GM23338 (cell line): ENCODE results near the gene CCDC187. TPM values are rescaled to one million over a fixed set of nuclear protein-coding genes. Genes with fewer than 3 reads are reported as not detected.

Experiments used
- ATAC-seq: fragments of 200-7000 bp; cut with Tn5 transposase; 3 replicates; pipeline ENCODE4 v1.9.1; 2020
- DNase-seq: peaks from one replicate; pipeline ENCODE4 v3.0.0-alpha.2; 2015; ENCODE audit warnings: low spot score
- H2AFZ ChIP-seq: fragments of 200-600 bp; sonication (generic); 2 replicates; pipeline ENCODE4 v1.8.0; 2016; ENCODE audit warnings: antibody characterized with exemption, mild to moderate bottlenecking, moderate library complexity
- H3F3A ChIP-seq: fragments of 200-600 bp; sonication (generic); replicated peaks from 2 replicates; pipeline ENCODE4 v1.8.0; 2017; ENCODE audit warnings: antibody characterized with exemption, mixed run types, low read depth
- H3K27ac ChIP-seq: fragments of 200-600 bp; sonication (generic); 2 replicates; pipeline ENCODE4 v1.6.1; 2016; ENCODE audit warnings: low read depth
- H3K27me3 ChIP-seq: fragments of 200-600 bp; sonication (generic); 2 replicates; pipeline ENCODE4 v1.8.0; 2016; ENCODE audit warnings: mild to moderate bottlenecking, mixed run types, moderate library complexity; ENCODE audit not compliant: insufficient read depth
- H3K36me3 ChIP-seq: fragments of 200-600 bp; sonication (generic); 2 replicates; pipeline ENCODE4 v1.8.0; 2016; ENCODE audit warnings: mild to moderate bottlenecking; ENCODE audit not compliant: insufficient read depth
- H3K4me1 ChIP-seq: fragments of 200-600 bp; sonication (generic); 2 replicates; pipeline ENCODE4 v1.8.0; 2016; ENCODE audit warnings: mild to moderate bottlenecking, moderate library complexity; ENCODE audit not compliant: insufficient read depth
- H3K4me2 ChIP-seq: fragments of 200-600 bp; sonication (generic); 2 replicates; pipeline ENCODE4 v1.7.1; 2017; ENCODE audit warnings: mixed run types
- H3K4me3 ChIP-seq: fragments of 200-600 bp; sonication (generic); 2 replicates; pipeline ENCODE4 v1.6.1; 2016; ENCODE audit warnings: mixed run types
- H3K79me2 ChIP-seq: fragments of 200-600 bp; sonication (generic); replicated peaks from 2 replicates; pipeline ENCODE4 v1.8.0; 2017; ENCODE audit warnings: mild to moderate bottlenecking; ENCODE audit not compliant: insufficient read depth
- H3K9me2 ChIP-seq: fragments of 200-600 bp; sonication (generic); 2 replicates; pipeline ENCODE4 v1.8.0; 2017; ENCODE audit not compliant: insufficient read depth
- H4K20me1 ChIP-seq: fragments of 200-600 bp; sonication (generic); replicated peaks from 2 replicates; pipeline ENCODE4 v1.8.0; 2017; ENCODE audit warnings: mild to moderate bottlenecking; ENCODE audit not compliant: insufficient read depth
- H3K27ac Mint-ChIP-seq: 2 replicates; pipeline ENCODE4 v1.8.0; 2020; ENCODE audit warnings: inconsistent platforms, mild to moderate bottlenecking, moderate library complexity, mixed read lengths
- H3K27me3 Mint-ChIP-seq: 3 replicates; pipeline ENCODE4 v1.8.0; 2022; ENCODE audit warnings: low read depth, mild to moderate bottlenecking, moderate library complexity, mixed read lengths, inconsistent platforms; ENCODE audit not compliant: insufficient read depth, poor library complexity
- H3K36me3 Mint-ChIP-seq: 3 replicates; pipeline ENCODE4 v1.8.0; 2021; ENCODE audit warnings: low read depth, mild to moderate bottlenecking, inconsistent platforms, moderate library complexity, mixed read lengths
- H3K4me1 Mint-ChIP-seq: 3 replicates; pipeline ENCODE4 v1.8.0; 2020; ENCODE audit warnings: mild to moderate bottlenecking, inconsistent platforms, mixed read lengths
- H3K4me3 Mint-ChIP-seq: 3 replicates; pipeline ENCODE4 v1.8.0; 2021; ENCODE audit warnings: moderate library complexity, mild to moderate bottlenecking, inconsistent platforms, mixed read lengths
- H3K9me3 Mint-ChIP-seq: 3 replicates; pipeline ENCODE4 v1.8.0; 2020; ENCODE audit warnings: moderate library complexity, mild to moderate bottlenecking, inconsistent platforms, mixed read lengths
- CREB1 ChIP-seq: fragments of 250-450 bp; sonication (Bioruptor Pico); IDR thresholded peaks from 2 replicates; pipeline ENCODE4 v1.5.0; 2020; ENCODE audit warnings: low read depth, mild to moderate bottlenecking, moderate library complexity
- CTCF ChIP-seq, 2 experiments: fragments of 200-600 bp in 1 of 2; sonication (generic) in 1 of 2; conservative IDR thresholded peaks; 2 replicates each; pipeline versions ENCODE4 v1.5.1 to v1.6.1; 2016 to 2017; ENCODE audit warnings: antibody characterized with exemption in 2 of 2, low read depth in 2 of 2, mild to moderate bottlenecking in 2 of 2, moderate library complexity in 1 of 2
- ETS1 ChIP-seq: IDR thresholded peaks from 2 replicates; pipeline ENCODE4 v1.6.1; 2016; ENCODE audit warnings: antibody characterized with exemption
- EZH2 ChIP-seq: fragments of 200-600 bp; sonication (generic); IDR thresholded peaks from one replicate; pipeline ENCODE4 v1.8.0; 2017; ENCODE audit warnings: antibody characterized with exemption, mild to moderate bottlenecking, low read depth; ENCODE audit not compliant: unreplicated experiment
- EZH2phosphoT487 ChIP-seq: fragments of 200-600 bp; sonication (generic); IDR thresholded peaks from one replicate; pipeline ENCODE4 v1.8.1; 2018; ENCODE audit warnings: antibody characterized with exemption; ENCODE audit not compliant: unreplicated experiment
- JUNB ChIP-seq: IDR thresholded peaks from one replicate; pipeline ENCODE4 v1.6.1; 2016; ENCODE audit warnings: antibody characterized with exemption; ENCODE audit not compliant: unreplicated experiment
- NANOG ChIP-seq: IDR thresholded peaks from 2 replicates; pipeline ENCODE4 v1.6.1; 2016; ENCODE audit warnings: antibody characterized with exemption, borderline replicate concordance
- POLR2AphosphoS5 ChIP-seq: IDR thresholded peaks from 2 replicates; pipeline ENCODE4 v1.6.1; 2016; ENCODE audit warnings: antibody characterized with exemption, low read depth
- REST ChIP-seq: IDR thresholded peaks from one replicate; pipeline ENCODE4 v1.6.1; 2018; ENCODE audit warnings: antibody characterized with exemption; ENCODE audit not compliant: unreplicated experiment
- STAT1 ChIP-seq: IDR thresholded peaks from one replicate; pipeline ENCODE4 v1.6.1; 2016; ENCODE audit warnings: antibody characterized with exemption; ENCODE audit not compliant: unreplicated experiment
- ZNF114 ChIP-seq: fragments of 250-450 bp; sonication (Bioruptor Pico); IDR thresholded peaks from 2 replicates; pipeline ENCODE4 v1.5.0; 2020; ENCODE audit warnings: mild to moderate bottlenecking, moderate library complexity
- ZNF331 ChIP-seq: fragments of 250-450 bp; sonication (Bioruptor Pico); IDR thresholded peaks from 2 replicates; pipeline ENCODE4 v1.5.0; 2020; ENCODE audit warnings: low read depth, mild to moderate bottlenecking, moderate library complexity
- ZNF462 ChIP-seq: fragments of 250-450 bp; sonication (Bioruptor Pico); IDR thresholded peaks from 2 replicates; pipeline ENCODE4 v1.5.0; 2020; ENCODE audit warnings: mild to moderate bottlenecking, moderate library complexity
- polyA plus RNA-seq: library from polyadenylated mRNA; unstranded; fragments of >200 nt; fragmentation: Nextera tagmentation; extraction: Ambion mirVana; gene quantifications from 2 replicates; pipeline ENCODE4 v1.2.1, GENCODE V29; 2016
- total RNA-seq: library from RNA; depleted of rRNA; stranded (reverse); fragments of >200 nt; shearing (Covaris generic); gene quantifications from 2 replicates; pipeline ENCODE4 v1.2.3, GENCODE V29; 2014

The CCDC187 gene
- total and polyA plus RNA-seq, 2 experiments from 2014 or later: 0.14 TPM; not detected in 1

- H3K36me3 Mint-ChIP-seq: no peaks in the 10 kb centered on the region
These were observed 30.6 kb upstream of the CCDC187 start for GRCh38 chr9:136334541-136334940.

More at GRCh38 chr9:136334541-136334940, 30.6 kb upstream of the CCDC187 start:
- H3K4me1 ChIP-seq: no peaks in the 10 kb centered on the region
- H3K27ac Mint-ChIP-seq: no peak overlapping the region
- TF ChIP-seq POLR2AphosphoS5 (no peak), EZH2phosphoT487 (no peak), ZNF462 (CRISPR knock-in tag) (no peak), EZH2 (no peak), NANOG (no peak), CREB1 (CRISPR knock-in tag) (no peak), ETS1 (no peak), REST (no peak), ZNF114 (CRISPR knock-in tag) (no peak), STAT1 (no peak), CTCF (conservative IDR thresholded peaks at IDR 0.05; ENCODE audit: low read depth in 2 of 2) (no peak), ZNF331 (CRISPR knock-in tag) (no peak), JUNB (no peak)
- peaks cover 8% of the 10 kb centered on the region for H3K27me3 Mint-ChIP-seq
- no peaks in the 10 kb centered on the region for H3K27me3 ChIP-seq
- H3K79me2 ChIP-seq: no peaks in the 10 kb centered on the region
- no peak for ATAC-seq
- no peak for DNase-seq
- H3K36me3 ChIP-seq: no peaks in the 10 kb centered on the region
- H3F3A ChIP-seq: no peaks in the 10 kb centered on the region; the same call in 1 of the 2 replicates
- no peak overlapping the region for H3K4me3 ChIP-seq
- no peak overlapping the region for H3K4me2 ChIP-seq
- H3K27ac ChIP-seq: no peak overlapping the region
- no peaks in the 10 kb centered on the region; the same call in 1 of the 3 replicates for H3K4me1 Mint-ChIP-seq
- H4K20me1 ChIP-seq: no peaks in the 10 kb centered on the region
- no peak overlapping the region for H3K4me3 Mint-ChIP-seq
- no peaks in the 10 kb centered on the region for H3K9me2 ChIP-seq
- H3K9me3 Mint-ChIP-seq: no peaks in the 10 kb centered on the region
- no peak overlapping the region for H2AFZ ChIP-seq
